ENCODE data around the gene ISM2.

Gene ISM2

GRCh38 chr14:77459072-77459723 lies 39.4 kb downstream of the ISM2 start:
- peak; percentile 62 for DNase-seq

DNA sequence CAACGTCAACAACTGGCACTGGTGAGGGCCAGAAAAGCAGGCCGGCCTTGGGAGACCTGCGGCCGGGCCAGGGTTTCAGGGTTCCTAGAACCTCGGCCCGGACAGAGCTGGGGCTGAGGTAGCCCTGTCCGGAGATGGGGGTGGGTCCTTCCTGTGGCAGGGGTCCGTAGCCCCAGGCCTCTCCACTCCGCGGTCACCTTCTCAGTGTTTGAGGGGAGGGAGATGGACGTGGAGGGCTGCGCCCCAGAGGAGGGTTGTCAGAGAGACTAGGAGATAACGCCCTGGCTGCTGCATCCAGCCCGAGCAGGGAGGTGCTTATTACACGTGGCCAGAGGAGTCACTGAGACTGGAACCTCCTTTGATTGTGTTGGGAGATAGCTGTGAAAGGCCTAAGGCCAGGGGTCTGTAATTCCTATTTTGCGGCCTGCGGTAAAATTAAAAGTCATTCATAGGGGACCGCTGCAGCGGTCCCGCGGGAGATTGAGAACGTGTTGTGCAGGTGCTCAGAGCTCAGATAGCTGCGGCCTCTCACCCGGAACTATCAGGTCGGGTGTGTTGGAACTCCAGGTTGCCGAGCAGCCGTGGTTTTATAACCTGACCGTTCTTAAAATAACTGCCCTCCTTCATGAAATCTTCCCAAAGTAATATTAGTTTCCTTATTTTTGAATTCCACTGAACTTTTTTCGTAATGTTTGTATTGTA lies 40.2 kb downstream of the ISM2 start:
- peak; percentile 44 for DNase-seq

- peak; percentile 98 for DNase-seq
These were observed 40.9 kb downstream of the ISM2 start, which contains the start of the genes AHSA1 and VIPAS39 for GRCh38 chr14:77457522-77458248. AHSA1 (plus strand) TSS chr14:77458093; CDS start chr14:77458190, 97 bp downstream. VIPAS39 (minus strand) TSS chr14:77457601; CDS start chr14:77454102, 3,499 bp downstream.

GRCh38 chr14:77457115-77457521 lies 41.5 kb downstream of the ISM2 start:
- DNase-seq, result peak; percentile 46

GRCh38 chr14:77455966-77456640 lies 42.5 kb downstream of the ISM2 start:
- no peak for DNase-seq

DNA sequence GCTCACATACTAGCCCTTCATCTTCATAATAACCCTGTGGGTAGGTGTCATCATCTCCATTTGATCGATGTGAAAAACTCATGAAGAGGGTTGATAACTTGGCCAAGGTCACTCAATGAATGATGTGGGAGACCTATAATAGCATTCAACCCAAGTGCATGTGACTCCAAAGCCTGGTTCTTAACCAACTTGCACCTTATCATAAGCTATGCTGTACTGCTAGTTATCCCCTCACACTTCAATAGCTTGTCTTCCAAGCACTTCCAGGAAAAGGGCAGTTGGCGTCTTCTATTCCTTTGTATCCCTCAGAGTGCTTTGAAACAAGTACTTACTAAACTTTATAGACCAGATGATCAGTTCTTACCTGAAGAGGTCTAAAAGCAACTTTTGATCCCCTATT lies 56.4 kb downstream of the ISM2 start:
- no peak for DNase-seq

DNA sequence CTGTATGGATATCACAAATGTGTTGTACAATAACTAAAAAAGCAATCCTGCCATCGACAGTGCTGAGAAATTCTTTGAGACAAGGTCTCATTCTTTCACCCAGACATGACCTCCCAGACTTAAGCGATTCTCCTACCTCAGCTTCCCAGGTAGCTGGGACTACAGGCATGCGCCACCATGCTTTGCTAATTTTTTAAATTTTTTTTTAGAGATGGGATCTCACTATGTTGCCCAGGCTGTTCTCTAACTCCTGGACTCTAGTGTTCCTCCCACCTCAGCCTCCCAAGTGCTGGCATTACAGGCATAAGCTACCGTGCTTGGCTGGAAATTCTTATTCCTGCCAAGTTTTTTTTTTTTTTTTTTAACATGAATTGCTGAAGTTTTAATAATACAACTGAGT lies 58.8 kb downstream of the ISM2 start:
- no peak for DNase-seq

DNA sequence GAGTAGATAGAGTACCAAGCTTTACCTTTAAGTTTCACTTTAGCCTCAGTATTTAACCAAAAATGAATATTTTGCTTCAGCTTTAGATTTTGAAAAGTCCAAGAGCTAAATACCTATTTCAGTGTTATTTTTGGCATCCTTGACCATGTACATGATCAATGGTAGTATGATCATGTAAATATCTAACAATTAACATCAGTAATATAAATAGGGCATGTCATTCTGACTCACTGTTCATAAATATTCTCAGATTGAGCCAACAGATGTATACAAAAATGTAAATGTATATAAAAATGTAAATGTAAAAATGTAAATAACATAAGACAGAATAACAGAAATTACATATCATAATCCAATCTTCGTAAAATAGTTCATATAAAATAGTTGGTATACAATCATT lies 60.0 kb downstream of the ISM2 start:
- DNase-seq, result no peak

GRCh38 chr14:77436042-77436441 lies 62.6 kb downstream of the ISM2 start:
- DNase-seq, result no peak

DNA sequence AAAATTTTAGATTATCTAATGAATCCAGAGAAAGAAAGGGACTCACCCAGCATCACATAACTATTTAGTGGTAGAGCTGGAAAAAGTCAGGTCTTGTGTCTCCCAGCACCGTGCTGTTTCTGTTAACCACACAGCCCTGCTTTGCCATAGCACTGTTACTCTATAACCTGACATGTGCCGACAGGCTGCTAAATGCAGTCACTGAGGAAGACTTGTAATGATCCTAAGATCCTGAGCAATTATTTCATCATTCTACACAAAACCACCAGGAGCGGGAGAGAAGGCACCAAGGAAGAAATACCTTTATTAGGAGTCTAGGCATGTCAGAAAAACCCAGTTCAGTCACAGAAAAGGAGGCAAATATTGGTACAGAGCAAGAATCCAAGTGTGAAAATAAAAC lies 72.2 kb downstream of the ISM2 start:
- DNase-seq, result no peak

DNA sequence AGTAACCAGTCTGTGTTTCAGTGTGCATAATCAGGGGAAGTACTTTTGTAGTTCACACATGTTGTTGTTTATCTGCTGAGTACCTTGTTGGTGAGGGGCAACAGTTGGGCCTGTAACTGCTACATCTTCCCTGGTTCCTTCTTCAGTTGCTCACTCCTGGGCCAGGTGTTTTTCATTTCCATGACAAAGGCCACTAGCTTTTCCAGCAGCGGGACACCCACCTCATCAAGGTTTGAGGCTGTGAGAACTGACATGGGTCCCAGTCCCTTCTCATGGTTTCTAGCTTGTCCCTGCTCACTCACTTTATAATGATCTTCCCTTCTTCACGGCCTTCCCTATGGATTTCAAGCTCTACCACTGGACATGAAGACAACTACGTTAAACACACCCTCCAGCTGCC lies 73.8 kb downstream of the ISM2 start:
- DNase-seq, result no peak

All from NCI-H2227 treated with DMSO at 0.1 percent for 48 hours (cell line).